CD1c-positive myeloid dendritic cell (primary cell): ENCODE results near the gene PIEZO2.

Source experiments
- DNase-seq: peaks from one replicate; pipeline ENCODE4 v3.0.0-alpha.2; 2016; ENCODE audit errors: extremely low spot score

The PIEZO2 gene

DNA sequence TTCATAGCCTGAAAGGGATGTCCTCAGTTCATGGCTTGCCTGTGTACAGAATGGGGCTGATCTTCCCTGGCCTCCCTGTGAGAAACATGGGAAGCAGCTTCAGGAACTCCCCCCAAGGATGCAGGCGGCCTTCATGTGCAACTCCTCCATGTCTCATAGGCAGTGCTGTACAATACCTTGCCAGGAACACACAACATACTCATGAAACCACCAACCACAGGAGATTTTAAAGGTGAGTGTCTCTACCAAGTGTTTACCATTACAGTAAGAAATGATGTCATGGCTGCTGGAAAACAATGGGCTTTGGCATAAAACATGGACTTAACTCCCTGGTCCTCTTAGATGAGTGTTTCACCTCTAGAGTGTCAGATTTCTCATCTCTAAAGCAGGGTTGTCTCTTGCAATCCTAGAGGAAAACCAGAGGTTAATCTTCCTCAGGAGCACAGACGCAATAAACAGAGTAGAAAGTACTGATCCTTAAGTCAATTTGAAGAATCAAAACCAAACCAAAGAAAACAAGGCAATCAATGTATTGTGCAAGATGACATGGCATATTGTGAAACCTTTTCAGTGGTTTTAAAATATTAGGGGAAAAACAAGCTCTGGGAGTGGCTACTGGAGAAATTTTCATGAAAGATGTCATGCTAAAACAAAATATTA, 528.6 kb downstream of the PIEZO2 start:
- peak; percentile 22 for DNase-seq
